GM19468 (cell line): ENCODE results near the gene C19orf33.

Source experiments
- ATAC-seq: cut with Tn5 transposase; IDR thresholded peaks from one replicate; pipeline ENCODE4 v1.9.1; 2021; ENCODE audit warnings: mild to moderate bottlenecking, moderate library complexity, moderate number of reproducible peaks; ENCODE audit not compliant: unreplicated experiment; ENCODE audit errors: extremely low read depth

Gene C19orf33

DNA sequence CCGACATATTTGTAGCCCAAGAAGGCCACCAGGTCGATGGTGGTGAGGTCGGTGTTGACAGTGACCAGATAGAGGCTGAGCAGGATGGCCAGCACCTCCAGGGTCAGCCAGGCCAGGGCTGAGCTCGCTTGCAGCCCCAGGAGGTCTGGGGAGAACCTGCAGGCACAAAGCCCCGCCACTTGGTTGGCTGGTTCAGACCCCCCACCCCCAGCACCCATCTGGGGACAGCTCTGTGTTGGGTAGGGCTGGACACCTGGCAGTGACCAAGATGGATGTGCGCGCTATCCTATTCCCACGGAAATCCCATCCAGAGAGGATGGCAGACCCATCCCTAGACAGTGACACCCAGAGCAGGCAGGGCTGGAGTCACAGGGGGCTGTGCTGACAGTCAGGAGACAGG is 3.5 kb downstream of the C19orf33 start:
- no peak for ATAC-seq

DNA sequence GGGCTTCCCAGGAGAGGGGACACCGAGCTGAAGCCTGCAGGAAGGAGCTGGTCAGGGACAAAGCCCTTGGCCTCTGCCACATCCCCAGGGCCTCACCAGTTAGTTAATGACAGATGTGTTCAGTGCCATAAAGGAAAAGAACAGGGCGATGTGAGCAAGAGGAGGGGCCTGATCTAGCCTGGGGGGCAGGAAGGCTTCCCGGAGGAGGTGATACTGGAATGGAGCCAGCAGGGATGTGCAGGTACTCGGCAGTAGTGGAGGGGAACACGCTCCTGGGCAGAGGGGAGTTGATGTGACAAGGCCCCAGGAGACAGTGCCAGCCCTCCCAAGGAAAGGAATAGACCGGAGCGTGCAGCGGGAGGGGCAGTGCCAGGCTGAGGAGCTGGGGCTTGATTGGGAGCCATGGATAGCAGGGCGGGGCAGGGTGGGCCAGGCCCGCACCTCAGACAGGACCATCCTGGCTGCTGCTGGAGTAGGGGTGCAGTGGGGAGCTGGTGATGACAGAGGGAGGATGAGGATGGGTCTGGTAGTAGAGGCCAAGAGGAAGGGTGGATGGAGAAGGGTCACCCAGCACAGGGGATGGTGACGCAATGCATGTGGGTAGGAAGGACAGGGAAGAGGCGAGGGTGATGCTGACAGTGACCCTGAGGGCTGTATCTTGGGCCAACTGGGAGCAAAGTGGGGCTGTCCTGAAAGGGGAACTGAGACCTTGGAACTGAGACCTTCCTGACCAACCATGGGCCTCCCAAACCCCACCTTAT is 4.1 kb downstream of the C19orf33 start:
- ATAC-seq = no peak

DNA sequence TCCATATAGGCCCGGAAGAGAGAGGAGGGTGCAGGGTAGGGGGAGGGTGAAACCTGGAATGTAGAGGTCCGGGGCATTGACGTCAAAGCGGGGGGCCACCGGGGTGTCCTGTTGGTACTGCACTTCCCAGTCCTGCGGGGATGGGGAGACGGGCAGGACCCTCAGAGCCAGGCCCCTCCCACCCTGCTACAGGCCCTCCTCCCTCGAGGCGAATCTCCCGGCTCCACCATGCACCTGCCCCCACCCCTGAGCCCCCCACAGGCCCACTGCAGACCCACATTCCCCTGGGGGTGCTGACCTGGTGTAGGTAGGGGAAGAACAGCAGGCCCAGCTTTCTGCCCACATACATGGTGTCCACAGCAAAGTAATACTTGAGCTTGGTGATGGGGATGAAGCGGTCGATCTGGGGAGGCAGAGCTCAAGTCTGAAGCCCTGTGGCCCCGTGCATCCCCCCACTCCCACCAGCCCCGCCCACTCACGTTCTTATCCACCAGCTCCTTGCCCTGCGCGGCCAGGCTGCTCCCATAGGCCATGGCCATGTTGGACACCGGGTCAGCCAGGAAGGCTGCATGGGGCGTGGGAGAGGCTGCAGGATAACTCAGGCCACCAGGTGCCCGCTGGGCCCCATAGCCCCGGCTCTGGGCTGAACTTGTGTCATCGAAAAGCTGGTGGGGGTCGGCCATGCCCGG is 5.0 kb downstream of the C19orf33 start:
- no peak for ATAC-seq

DNA sequence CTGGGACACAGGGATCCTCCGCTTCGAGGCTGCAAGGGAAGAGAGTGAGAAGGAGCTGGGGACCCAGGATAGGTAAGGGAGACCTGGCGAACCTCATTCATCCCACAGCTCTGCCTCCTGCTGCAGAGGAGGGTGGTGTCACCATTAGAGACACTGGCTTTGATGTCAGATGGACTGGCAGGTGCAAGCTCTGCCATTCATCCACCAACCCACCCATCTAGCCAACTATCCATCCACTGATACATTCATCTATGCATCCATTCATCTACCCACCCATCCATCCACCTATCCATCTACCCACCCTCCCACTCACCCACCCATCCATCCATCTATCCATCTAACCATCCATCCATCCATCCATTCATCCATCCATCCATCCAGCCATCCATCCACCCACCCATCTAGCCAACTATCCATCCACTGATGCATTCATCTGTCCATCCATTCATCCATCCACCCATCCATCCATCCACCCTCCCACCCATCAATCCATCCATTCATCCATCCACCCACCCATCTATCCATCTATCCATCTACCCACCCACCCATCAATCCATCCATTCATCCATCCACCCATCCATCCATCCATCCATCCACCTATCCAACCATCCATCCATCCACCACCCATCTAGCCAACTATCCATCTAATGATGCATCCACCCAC is 5.7 kb downstream of the C19orf33 start:
- ATAC-seq = no peak

DNA sequence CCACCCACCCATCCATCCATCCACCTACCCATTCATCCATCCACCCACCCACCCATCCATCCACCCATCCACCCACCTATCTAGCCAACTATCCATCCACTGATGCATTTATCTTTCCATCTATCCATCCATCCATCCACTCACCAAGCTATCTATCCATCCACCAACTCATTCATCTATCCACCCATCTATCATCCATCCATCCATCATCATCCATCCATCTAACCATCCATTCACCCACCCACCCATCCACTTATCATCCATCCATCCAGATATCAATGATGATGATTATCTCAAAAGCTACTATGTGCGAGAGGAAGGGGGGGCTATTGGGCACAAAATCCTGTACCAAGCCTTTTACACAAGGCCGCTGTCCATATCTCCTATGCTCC is 6.2 kb downstream of the C19orf33 start:
- ATAC-seq = no peak

DNA sequence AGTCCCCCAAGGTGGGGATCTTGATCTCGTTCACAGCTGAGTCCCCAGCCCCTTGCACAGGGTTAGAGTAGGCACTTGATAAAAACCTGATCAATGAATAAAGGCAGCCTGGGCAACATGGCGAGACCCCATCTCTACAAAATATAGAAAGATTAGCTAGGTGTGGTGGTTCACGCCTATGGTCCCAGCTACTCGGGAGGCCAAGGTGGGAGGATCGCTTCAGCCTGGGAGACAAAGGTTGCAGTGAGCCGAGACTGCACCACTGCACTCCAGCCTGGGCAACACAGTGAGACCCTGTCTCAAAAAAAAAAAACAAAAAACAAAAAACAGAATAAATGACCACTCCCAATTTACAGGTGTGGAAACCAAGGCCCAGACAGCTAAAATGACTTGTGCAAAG is 6.9 kb downstream of the C19orf33 start:
- ATAC-seq = no peak

DNA sequence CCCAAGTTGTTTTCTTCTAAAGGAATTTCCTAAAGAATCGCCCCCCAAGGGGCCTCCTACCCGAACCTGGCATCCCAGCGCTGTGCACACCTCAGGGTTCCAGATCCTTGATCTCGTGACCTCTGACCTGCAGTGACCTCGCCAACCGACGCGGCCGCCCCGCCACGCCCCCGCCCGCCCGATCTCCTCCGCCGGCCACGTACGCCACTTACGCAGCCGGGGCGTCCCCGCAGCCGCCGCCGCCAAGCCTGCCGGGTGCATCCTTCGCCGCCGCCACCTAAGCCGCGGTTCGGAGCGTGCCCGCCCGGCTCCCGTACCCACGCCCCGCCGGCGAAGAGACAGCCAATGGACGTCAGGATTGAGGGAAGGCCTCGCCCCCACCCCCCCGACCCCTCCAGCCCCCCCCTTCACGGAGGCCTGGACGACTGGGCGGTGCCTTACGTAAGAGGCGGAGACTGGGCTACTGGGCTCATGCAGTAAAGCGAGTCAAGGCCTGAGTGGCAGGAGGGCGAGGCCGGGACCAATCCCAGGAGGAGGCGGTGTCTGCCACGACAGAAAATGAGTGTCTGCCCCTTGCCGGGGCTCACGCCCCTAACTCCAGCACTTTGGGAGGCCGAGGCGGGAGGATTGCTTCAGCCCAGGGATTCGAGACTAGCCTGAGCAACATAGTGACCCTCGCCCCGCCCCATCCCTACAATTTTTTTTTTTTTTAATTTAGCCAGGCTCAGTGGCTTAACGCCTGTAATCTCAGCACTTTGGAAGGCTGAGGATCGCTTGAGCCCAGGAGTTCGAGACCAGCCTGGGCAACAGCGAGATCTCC is 11.8 kb downstream of the C19orf33 start, which contains the start of gene YIF1B:
Gene YIF1B (minus strand): TSS at position 291 of the 820 bp plus-strand sequence. CDS start 30 bp downstream, at position 261.
- ATAC-seq = peak; percentile 85

DNA sequence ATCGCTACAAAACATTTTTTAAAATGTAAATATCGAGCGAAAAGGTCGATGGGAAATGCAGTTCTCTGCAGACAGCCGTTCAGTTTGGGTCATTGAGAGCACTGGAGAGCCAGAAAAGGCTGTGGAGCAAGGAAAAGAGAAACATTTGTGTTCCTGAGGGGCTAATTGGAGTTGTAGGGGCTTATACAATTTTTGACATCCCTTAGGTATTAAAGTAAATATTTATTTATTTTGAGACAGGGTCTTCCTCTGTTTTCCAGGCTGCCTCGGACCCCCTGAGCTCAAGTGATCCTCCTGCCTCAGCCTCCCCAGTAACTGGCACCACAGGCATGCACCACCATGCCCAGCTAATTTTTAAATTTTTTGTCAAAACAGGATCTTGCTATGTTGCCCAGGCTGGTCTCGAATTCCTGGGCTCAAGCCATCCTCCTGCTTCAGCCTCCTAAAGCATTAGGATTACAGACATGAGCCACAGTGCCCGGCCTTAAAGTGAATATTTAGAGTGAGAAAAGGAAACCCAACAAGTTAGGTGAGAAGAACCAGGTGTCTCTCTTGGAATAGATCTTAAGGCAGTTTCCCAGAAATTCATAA is 12.5 kb downstream of the C19orf33 start:
- ATAC-seq = no peak

DNA sequence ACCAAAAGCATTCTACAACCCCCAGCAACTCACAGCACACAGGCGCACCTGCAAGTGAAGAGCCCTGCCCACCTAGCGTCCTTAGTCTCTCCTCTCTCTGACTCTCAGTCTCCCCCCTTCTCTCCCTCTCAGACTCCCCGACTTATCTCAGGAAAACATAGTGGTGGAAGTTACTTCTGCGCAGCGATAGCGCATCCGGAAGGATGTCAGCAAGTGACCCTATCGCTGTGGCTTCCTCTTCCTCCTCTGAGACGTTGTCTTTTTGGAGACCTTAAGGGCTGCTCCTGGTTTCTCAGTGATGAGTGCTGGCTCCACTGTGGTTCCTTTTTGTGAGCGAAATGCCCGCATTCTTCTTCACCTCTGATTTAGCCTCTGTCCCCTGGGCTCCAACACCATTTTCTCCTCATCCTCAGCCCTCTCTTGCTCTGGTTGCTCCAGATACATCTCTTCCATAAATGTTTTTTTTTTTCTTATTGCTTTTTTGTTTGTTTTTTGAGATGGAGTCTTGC is 13.1 kb downstream of the C19orf33 start:
- no peak for ATAC-seq

DNA sequence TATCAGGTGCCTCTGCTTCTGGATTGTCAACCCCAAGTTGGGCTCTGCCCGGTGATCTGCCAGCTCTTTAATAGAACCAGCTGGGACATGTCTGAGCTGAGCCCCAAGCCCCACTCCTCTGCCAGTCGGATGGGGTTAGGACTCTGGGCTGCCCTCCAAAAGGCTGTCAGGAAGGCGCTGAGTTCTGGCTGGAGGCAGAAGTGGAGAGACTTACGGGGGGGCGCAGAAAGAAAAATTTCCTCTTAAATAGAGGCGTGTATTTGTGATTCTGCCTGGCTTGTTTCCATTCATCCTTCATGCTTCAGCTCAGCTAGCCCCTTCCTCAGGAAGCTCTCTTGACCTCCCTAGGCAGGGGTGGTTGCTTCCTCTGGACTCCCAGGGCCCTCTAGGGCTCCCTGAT is 14.6 kb downstream of the C19orf33 start:
- ATAC-seq = no peak

DNA sequence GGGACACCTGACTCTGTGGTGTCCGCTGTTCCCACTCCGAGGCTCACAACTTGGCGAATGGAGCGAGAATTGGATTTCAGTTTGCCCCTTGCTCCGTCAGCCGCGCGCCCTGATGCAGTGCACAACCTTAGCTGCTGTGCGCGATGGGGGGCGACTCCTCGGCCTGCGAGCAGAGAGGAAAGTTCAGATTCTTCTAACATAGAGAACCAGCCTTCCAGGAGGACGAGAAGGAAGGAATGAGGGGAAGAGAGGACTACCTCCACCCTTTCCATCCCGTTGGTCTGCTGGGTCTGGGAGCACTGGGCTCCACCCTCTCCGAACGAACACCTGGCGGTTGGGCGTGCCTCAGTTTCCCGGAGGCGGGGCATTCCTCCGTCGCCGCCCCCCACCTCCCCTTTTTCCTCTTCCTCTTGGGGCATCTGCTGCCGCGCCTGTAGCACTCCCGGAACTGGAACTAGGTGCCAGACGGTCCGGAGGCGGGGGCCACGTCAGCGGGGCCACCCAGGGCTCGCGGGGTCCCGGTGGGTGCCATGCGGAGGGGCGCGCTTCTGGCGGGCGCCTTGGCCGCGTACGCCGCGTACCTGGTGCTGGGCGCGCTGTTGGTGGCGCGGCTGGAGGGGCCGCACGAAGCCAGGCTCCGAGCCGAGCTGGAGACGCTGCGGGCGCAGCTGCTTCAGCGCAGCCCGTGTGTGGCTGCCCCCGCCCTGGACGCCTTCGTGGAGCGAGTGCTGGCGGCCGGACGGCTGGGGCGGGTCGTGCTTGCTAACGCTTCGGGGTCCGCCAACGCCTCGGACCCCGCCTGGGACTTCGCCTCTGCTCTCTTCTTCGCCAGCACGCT is 15.6 kb downstream of the C19orf33 start, which contains the start of gene KCNK6:
Gene KCNK6 (plus strand): TSS at position 425 of the 838 bp plus-strand sequence. CDS start 106 bp downstream, at position 531.
- no peak for ATAC-seq

DNA sequence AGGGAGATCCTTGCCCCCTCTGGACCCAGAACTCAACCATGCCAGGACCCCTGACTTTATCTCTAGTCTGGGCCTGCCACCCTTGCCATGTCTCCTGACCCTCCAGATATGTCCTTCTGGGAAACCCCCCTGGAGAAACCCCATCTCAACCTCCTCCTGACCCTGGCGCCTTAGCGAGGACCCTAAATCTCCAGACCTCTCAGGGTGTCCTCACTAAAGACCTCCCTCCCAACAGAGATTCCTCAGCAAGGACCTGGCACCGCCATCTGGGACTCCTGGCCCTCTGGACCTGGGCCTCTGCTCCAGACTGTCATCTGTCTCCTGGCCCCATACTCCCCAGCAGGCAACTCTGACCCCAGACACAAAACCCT is 16.9 kb downstream of the C19orf33 start:
- ATAC-seq = no peak

DNA sequence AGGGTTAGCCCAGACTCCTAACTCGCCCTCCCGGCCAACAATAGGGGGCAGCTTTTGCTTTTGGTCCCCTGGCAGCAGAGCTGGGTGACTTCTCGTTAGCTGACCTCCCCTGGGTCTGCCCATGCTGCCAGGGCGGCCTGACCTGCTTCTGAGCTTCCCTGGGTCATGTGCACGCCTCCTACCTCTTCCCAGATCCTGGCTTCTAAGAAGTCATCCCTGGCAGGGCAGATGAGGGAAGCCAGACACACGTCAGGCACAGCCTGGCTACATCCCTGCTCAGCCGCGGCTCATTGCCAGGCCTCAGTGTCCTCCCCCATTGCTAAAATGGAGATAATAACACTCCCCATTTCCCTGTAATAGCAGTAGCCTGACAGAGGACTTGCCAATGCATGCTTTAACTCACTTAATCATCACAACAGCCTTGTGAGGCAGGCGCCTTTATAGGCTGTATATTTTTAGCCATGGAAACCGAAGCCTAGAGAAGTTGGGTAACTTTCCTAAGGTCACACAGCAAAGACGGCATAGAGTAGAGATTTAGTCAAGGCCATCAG is 17.7 kb downstream of the C19orf33 start:
- ATAC-seq = no peak

DNA sequence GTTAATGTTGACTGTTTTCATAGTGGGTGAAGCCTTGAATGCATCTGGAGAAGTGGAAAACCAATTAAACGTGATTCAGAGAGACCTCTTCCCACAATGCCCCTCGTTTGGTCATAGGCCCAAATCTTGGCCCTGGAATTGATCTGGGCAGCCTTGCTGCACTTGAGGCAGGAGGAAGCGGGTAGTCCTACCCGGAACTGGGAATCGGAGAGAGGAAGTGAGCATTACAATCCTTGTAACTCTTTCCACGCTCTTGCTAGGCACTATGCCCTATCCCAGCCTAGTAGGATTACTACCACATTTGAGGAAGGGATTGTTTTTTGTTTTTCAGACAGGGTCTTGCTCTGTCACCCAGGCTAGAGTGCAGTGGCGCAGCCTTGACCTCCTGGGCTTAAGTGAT is 19.2 kb downstream of the C19orf33 start:
- ATAC-seq = no peak

DNA sequence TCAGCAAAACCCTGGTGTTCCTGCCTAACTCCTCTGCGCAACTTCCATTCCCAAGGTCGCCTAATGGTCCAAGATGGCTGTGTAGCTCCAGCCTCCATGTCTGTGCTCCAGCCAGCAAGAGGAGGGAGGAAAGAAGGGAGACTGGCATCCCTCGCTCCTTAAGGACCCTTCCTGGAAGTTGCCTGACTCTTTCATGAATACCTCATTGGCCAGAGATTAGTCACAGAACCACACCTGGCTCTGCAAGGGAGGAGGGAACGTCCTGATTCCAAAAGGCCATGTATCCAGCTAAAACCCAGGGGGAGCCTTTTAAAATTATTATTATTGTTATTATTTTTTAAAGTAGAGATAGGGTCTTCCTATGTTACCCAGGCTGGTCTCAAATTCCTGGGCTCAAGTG is 20.4 kb downstream of the C19orf33 start:
- no peak for ATAC-seq

DNA sequence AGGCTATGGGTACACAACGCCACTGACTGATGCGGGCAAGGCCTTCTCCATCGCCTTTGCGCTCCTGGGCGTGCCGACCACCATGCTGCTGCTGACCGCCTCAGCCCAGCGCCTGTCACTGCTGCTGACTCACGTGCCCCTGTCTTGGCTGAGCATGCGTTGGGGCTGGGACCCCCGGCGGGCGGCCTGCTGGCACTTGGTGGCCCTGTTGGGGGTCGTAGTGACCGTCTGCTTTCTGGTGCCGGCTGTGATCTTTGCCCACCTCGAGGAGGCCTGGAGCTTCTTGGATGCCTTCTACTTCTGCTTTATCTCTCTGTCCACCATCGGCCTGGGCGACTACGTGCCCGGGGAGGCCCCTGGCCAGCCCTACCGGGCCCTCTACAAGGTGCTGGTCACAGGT is 22.5 kb downstream of the C19orf33 start:
- ATAC-seq = no peak

DNA sequence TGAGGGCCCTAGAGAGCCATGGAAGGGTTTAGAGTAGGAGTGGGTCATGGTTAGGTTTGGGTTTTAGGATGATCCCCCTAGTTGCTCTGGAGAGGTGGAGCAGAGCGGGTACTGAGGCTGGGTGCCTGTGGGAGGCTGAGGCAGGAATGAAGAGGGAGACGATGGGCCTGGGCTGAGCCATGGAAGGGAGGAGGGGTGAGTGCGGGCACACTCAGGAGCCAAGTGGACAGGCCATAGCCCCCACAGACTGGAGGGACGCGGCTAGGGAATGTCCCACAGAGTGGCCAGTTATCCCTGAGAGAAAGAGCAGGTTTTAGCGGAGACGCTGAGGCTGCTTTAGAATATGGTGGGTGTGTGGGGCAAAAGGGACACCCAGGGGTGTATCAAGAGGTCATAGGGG is 25.6 kb downstream of the C19orf33 start:
- ATAC-seq = no peak

DNA sequence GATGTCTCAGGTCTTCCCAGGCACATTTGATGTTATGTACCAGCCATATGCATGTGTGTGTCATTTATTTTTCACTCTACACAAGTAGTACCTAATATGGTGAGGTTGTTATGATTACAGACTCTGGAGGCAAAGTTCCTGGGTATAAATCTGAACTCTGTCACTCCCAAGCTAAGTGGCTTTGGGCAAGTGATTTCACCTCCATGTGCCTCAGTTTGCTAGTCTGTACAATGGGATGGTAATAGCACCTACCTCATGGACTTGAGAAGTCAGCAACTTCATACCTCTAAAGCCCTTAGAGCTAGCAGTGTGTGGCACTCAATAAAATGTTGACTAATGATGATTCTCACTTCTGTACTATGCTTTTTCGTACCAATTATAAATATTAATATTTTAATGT is 27.7 kb downstream of the C19orf33 start:
- no peak for ATAC-seq

DNA sequence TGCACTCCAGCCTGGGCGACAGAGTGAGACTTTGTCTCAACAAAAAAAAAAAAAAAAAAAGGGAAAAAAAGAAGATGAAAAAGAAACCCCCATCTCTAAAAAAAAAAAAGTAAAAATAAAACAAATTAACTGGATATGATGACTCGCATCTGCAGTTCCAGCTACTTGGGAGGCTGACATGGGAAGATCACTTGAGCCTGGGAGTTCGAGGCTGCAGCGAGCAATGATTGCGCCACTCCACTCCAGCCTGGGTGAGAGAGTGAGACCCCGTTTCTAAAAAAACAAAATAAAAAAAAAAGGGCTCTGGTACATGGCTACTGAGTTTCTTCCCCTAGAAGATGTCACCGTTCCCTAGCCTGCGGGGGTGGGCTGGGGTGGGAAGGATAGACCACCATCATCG is 29.2 kb downstream of the C19orf33 start:
- no peak for ATAC-seq
